Measurements from ENCODE around the gene TBC1D8.

GRCh38 chr2:101026253-101026701, 124.9 kb downstream of the TBC1D8 start:
- TF ChIP-seq CTCF (conservative IDR thresholded peaks at IDR 0.05; ENCODE audit: low read depth, low read length) = no peak
- TF ChIP-seq EZH2 (IDR thresholded peaks at IDR 0.05; ENCODE audit: borderline replicate concordance, low read depth, low read length, poor library complexity, severe bottlenecking) = no peak

Measured in A673 (cell line).